Endothelial cell of umbilical vein (primary cell): ENCODE measurements around the gene DOP1A. TPM values are rescaled to one million over a fixed set of nuclear protein-coding genes. Genes with fewer than 3 reads are reported as not detected.
A peak's percentile ranks its signal among the peaks of the same experiment; 100 is the strongest.

ENCODE experiments used
- BruUV-seq: library from RNA; stranded (reverse); fragments of 400-500 nt; replicated peaks from 2 replicates; lab custom pipeline; 2021; lab: Mats Ljungman, UMichigan
- CTCF ChIA-PET: fragments of 300-600, 350-600 bp; sonication (Branson Sonifier 250); formaldehyde crosslinking; loops from one replicate; lab custom pipeline; 2021; ENCODE audit warnings: antibody characterized with exemption, inconsistent platforms; lab: Charles Lee
- POLR2A ChIA-PET: fragments of 300-600, 350-600 bp; sonication (Branson Sonifier 250); formaldehyde crosslinking; loops from one replicate; lab custom pipeline; 2021; ENCODE audit warnings: antibody characterized with exemption, inconsistent platforms; lab: Charles Lee
- DNase-seq: peaks from one replicate; pipeline ENCODE4 v3.0.0-alpha.2; 2011; ENCODE audit warnings: low read depth, low spot score
- FAIRE-seq: peaks from 2 replicates; lab custom pipeline; 2011; peaks lifted over from hg19 to GRCh38; lab: Jason Lieb, UNC
- H2AFZ ChIP-seq: 2 replicates; pipeline ENCODE4 v1.6.0; 2012; ENCODE audit warnings: low read depth, low read length, control low read depth, inconsistent platforms
- H3K27ac ChIP-seq: 2 replicates; pipeline ENCODE4 v1.5.1; 2011; ENCODE audit warnings: low read depth, mild to moderate bottlenecking, control low read depth, low read length, moderate library complexity; ENCODE audit not compliant: insufficient read depth
- H3K27me3 ChIP-seq, 2 experiments: 2 replicates each; pipeline versions ENCODE4 v1.6.0 to v1.6.1; 2011; ENCODE audit warnings: low read length in 2 of 2, mixed read lengths in 1 of 2; ENCODE audit not compliant: control insufficient read depth in 2 of 2, insufficient read depth in 2 of 2
- H3K36me3 ChIP-seq, 2 experiments: 2 replicates in 1 of 2; 3 replicates in 1 of 2; pipeline ENCODE4 v1.5.1; 2011; ENCODE audit warnings: low read length in 2 of 2, mild to moderate bottlenecking in 1 of 2, moderate library complexity in 1 of 2; ENCODE audit not compliant: control insufficient read depth in 2 of 2, insufficient read depth in 2 of 2; ENCODE audit errors: extremely low read depth in 1 of 2
- H3K4me1 ChIP-seq: 3 replicates; pipeline ENCODE4 v1.5.1; 2011; ENCODE audit warnings: mild to moderate bottlenecking, low read length; ENCODE audit not compliant: control insufficient read depth, insufficient read depth; ENCODE audit errors: extremely low read depth
- H3K4me2 ChIP-seq: 2 replicates; pipeline ENCODE4 v1.6.1; 2011; ENCODE audit warnings: low read length, control low read depth, mixed read lengths; ENCODE audit not compliant: insufficient read depth
- H3K4me3 ChIP-seq, 3 experiments: fragments of 200-600 bp in 1 of 3; sonication (generic), shearing (Covaris generic) in 1 of 3; replicated peaks in 1 of 3; 2 replicates each; pipeline ENCODE4 v1.5.1; 2011 to 2016; ENCODE audit warnings: control low read depth in 3 of 3, low read length in 3 of 3, mild to moderate bottlenecking in 2 of 3, inconsistent platforms in 1 of 3, low read depth in 1 of 3, moderate library complexity in 1 of 3; ENCODE audit not compliant: insufficient read depth in 1 of 3
- H3K79me2 ChIP-seq: 2 replicates; pipeline ENCODE4 v1.6.0; 2012; ENCODE audit warnings: low read length, inconsistent platforms; ENCODE audit not compliant: control insufficient read depth, insufficient read depth
- H3K9ac ChIP-seq: replicated peaks from 2 replicates; pipeline ENCODE3; 2011; ENCODE audit warnings: low read length, control low read depth; ENCODE audit not compliant: insufficient read depth; ENCODE audit errors: extremely low read depth
- H3K9me1 ChIP-seq: replicated peaks from 3 replicates; pipeline ENCODE4 v1.6.0; 2011; ENCODE audit warnings: mild to moderate bottlenecking, low read length; ENCODE audit not compliant: control insufficient read depth, insufficient read depth; ENCODE audit errors: extremely low read depth
- H3K9me3 ChIP-seq: replicated peaks from 2 replicates; pipeline ENCODE4 v1.5.1; 2012; ENCODE audit warnings: low read length, inconsistent platforms; ENCODE audit not compliant: control insufficient read depth, insufficient read depth
- H4K20me1 ChIP-seq: replicated peaks from 2 replicates; pipeline ENCODE3; 2011; ENCODE audit warnings: mild to moderate bottlenecking, low read length; ENCODE audit not compliant: control insufficient read depth, insufficient read depth; ENCODE audit errors: extremely low read depth
- CTCF ChIP-seq, 2 donors: IDR thresholded peaks; 1 replicate in 1 of 2; 2 replicates in 1 of 2; pipeline ENCODE4 v1.5.1; 2011; ENCODE audit warnings: low read length in 2 of 2, mild to moderate bottlenecking in 2 of 2, moderate library complexity in 2 of 2, control low read depth in 1 of 2, inconsistent platforms in 1 of 2, low read depth in 1 of 2; ENCODE audit not compliant: insufficient read depth in 1 of 2; ENCODE audit errors: extremely low read depth in 1 of 2
- EZH2 ChIP-seq: IDR thresholded peaks from 2 replicates; pipeline ENCODE4 v1.6.1; 2012; ENCODE audit warnings: borderline replicate concordance, low read depth, mild to moderate bottlenecking, moderate library complexity, low read length, inconsistent platforms; ENCODE audit not compliant: severe bottlenecking
- FOS ChIP-seq: IDR thresholded peaks from 2 replicates; pipeline ENCODE4 v1.6.1; 2011; ENCODE audit warnings: mild to moderate bottlenecking, low read length, moderate library complexity, borderline replicate concordance; ENCODE audit not compliant: insufficient read depth
- GATA2 ChIP-seq: IDR thresholded peaks from 2 replicates; pipeline ENCODE4 v1.7.0; 2011; ENCODE audit warnings: low read depth, mild to moderate bottlenecking, moderate library complexity, mixed read lengths, low read length; ENCODE audit not compliant: insufficient read length, insufficient read depth
- JUN ChIP-seq: IDR thresholded peaks from 2 replicates; pipeline ENCODE4 v1.6.1; 2011; ENCODE audit warnings: borderline replicate concordance, low read depth; ENCODE audit not compliant: insufficient read length, insufficient read depth
- MYC ChIP-seq: IDR thresholded peaks from one replicate; pipeline ENCODE4 v1.6.1; 2011; ENCODE audit warnings: mild to moderate bottlenecking, low read depth, low read length
- POLR2A ChIP-seq: IDR thresholded peaks from 2 replicates; pipeline ENCODE4 v1.6.1; 2012; ENCODE audit warnings: low read depth, mild to moderate bottlenecking, control low read depth, low read length
- POLR2AphosphoS5 ChIP-seq: IDR thresholded peaks from 2 replicates; pipeline ENCODE4 v1.6.1; 2012; ENCODE audit warnings: low read depth, mild to moderate bottlenecking, control low read depth, low read length, moderate library complexity; ENCODE audit not compliant: insufficient read depth
- dilution Hi-C: fragments of 300-500 bp; cut with MboI; formaldehyde crosslinking; loops from one replicate; pipeline ENCODE4 v1.15.0; 2019; ENCODE audit warnings: low sequenced_read_pairs; ENCODE audit not compliant: extremely low pct_ligation_motif_present
- intact Hi-C: fragments of 100-400 bp; cut with micrococcal nuclease; formaldehyde crosslinking; loops from one replicate; pipeline ENCODE4 v1.10.0; 2022
- polyA plus RNA-seq, 4 experiments: library from polyadenylated mRNA; depleted of rRNA in 3 of 4; stranded (reverse) in 3 of 4; unstranded in 1 of 4; fragments of >200 nt; gene quantifications; 2 replicates each; pipeline versions ENCODE4 v1.2.1 to v1.2.3, GENCODE V29; 2011 to 2012; ENCODE audit warnings: missing spikeins in 1 of 4
- total RNA-seq: library from RNA; stranded (reverse); gene quantifications from 2 replicates; pipeline ENCODE4 v1.2.3, GENCODE V29; 2021
- TF ChIP-seq, protein P1 (sequence below): IDR thresholded peaks from 2 replicates; pipeline ENCODE4 v1.6.1; 2011; ENCODE audit not compliant: insufficient read depth, insufficient read length

The DOP1A gene
- total and polyA plus RNA-seq, 2 donors (not counting 3 experiments of a cell fraction or from before 2014, with no cell fraction given): 6.3 to 12.3 TPM

- peak overlapping the region; percentile 12 for H3K9ac ChIP-seq
- peaks cover 32% of the 10 kb centered on the region for H3K4me1 ChIP-seq
- H3K79me2 ChIP-seq: no peaks in the 10 kb centered on the region
- intact Hi-C loops (loop anchor here (10.0 kb wide), 2 partner anchors 834 to 954 kb away; partner anchors contain the start of genes IBTK and TPBG), dilution Hi-C loops (no loop called here)
- no peak overlapping the region for H2AFZ ChIP-seq
- H3K27me3 ChIP-seq: no peaks in the 10 kb centered on the region
- CTCF ChIA-PET: interaction anchor here (0.7 to 8.7 kb wide), 7 partner anchors 10 to 316 kb away, joined by 3 to 83 read pairs (median 4); partner anchors contain the start of genes DOP1A and UBE3D
- no peaks in the 10 kb centered on the region for H3K9me1 ChIP-seq
- TF ChIP-seq FOS (peak; percentile 68), CTCF (IDR thresholded peaks at IDR 0.05; ENCODE audit: extremely low read depth in 1 of 2, insufficient read depth in 1 of 2, low read depth in 1 of 2, low read length in 2 of 2) (no peak), POLR2AphosphoS5 (no peak), JUN (no peak), MYC (no peak), EZH2 (no peak), GATA2 (peak; percentile 44), POLR2A (no peak)
- TF ChIP-seq, protein P1, sequence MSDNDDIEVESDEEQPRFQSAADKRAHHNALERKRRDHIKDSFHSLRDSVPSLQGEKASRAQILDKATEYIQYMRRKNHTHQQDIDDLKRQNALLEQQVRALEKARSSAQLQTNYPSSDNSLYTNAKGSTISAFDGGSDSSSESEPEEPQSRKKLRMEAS: no peak
- H3K27ac ChIP-seq: peak overlapping the region; percentile 88
- H3K4me3 ChIP-seq: no peak overlapping the region
- POLR2A ChIA-PET: interaction anchor here (0.6 to 0.7 kb wide), 4 partner anchors 16 to 318 kb away, joined by 3 to 7 read pairs (median 4); no protein-coding TSS in a partner anchor
- DNase-seq: peak; percentile 65
- peaks cover 0 to 7% of the 10 kb centered on the region in 2 experiments for H3K36me3 ChIP-seq
- no peaks in the 10 kb centered on the region for H3K9me3 ChIP-seq
- peak overlapping the region; percentile 49 for H3K4me2 ChIP-seq
- no peaks in the 10 kb centered on the region for H4K20me1 ChIP-seq
- peak; percentile 85 for FAIRE-seq
- BruUV-seq: no TSS peak
Observed at GRCh38 chr6:83198486-83199172, 131.2 kb downstream of the DOP1A start.
